ENCODE results near the gene CACNA1D.

CACNA1D gene

DNA sequence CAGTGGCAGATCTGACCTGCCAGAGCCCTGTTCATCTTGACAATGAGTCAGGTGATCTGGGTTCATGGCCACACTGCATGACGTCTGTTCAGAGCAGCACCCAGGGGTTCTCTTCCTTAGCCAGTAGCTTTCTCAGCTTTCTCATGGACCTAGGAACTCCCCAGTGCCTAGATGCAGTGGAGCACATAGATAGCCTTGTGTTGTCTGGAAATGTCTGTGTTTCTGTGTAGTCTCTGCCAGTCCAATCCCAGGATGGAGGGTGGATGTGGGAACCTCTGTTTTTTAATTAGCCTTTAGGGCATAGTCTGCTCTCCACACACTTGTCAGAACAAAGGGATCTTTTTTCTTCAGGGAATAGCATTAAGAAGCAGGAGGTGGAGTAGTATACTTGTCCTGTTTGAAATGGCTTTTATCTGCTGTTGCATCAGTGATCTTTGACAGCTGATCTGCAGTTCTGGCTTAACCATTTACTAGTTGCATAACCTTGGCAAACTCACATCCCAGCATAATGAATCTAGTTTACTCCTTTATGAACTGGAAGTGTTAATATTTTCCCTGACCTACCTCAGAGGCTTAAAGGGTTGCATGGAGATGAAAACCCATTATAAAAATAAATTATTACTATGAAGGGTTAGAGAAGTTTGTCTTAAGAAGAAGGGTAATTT is 16.1 kb upstream of the CACNA1D start:
- TF ChIP-seq, protein P1, sequence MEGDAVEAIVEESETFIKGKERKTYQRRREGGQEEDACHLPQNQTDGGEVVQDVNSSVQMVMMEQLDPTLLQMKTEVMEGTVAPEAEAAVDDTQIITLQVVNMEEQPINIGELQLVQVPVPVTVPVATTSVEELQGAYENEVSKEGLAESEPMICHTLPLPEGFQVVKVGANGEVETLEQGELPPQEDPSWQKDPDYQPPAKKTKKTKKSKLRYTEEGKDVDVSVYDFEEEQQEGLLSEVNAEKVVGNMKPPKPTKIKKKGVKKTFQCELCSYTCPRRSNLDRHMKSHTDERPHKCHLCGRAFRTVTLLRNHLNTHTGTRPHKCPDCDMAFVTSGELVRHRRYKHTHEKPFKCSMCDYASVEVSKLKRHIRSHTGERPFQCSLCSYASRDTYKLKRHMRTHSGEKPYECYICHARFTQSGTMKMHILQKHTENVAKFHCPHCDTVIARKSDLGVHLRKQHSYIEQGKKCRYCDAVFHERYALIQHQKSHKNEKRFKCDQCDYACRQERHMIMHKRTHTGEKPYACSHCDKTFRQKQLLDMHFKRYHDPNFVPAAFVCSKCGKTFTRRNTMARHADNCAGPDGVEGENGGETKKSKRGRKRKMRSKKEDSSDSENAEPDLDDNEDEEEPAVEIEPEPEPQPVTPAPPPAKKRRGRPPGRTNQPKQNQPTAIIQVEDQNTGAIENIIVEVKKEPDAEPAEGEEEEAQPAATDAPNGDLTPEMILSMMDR (IDR thresholded peaks at IDR 0.05; ENCODE audit: control extremely low read depth, extremely low read depth, low read depth, missing control alignments) = no peak
- ChIA-PET CTCF (no interaction called here), POLR2A (no interaction called here)
- DNase-seq (ENCODE audit: extremely low spot score) = no peak

DNA sequence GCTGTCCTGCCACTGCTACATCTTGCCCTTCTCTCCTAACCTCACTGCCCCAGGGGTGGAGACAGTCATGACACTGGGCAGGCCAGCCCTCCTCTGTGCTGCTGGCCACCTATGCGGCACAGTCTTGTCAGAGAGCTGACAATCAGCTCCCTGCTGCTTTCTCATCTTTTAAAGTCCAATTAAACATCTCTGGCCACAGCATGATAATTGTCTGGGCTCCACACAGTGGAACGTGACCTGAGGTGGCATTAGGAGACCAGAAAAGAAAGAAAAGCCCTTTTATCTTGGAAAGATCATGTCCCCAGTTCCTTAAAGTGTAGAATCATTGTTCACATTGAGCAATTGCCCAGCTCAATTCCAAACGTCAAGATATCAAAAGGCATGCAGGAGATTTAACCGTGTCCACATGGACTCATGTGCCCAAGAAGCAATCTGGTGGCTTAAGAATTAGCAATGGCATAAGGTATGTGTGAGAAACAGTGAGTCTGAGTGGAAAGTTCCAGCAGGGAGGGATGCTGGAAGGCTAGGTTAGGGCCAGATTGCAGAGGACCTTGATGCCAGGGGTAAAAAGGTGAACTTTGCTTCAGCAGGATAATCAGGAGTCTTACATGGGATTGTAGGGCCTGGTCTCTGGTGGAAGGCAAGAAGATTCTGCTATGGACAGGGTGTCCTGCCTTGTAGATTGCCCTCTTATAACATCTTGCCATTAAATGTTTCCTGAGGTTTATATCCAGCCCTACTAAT is 15.3 kb upstream of the CACNA1D start:
- DNase-seq (ENCODE audit: extremely low spot score) = no peak
- POLR2A ChIA-PET = no interaction called here
- CTCF ChIA-PET = no interaction called here
- TF ChIP-seq, protein P1 (IDR thresholded peaks at IDR 0.05; ENCODE audit: control extremely low read depth, extremely low read depth, low read depth, missing control alignments) = no peak

DNA sequence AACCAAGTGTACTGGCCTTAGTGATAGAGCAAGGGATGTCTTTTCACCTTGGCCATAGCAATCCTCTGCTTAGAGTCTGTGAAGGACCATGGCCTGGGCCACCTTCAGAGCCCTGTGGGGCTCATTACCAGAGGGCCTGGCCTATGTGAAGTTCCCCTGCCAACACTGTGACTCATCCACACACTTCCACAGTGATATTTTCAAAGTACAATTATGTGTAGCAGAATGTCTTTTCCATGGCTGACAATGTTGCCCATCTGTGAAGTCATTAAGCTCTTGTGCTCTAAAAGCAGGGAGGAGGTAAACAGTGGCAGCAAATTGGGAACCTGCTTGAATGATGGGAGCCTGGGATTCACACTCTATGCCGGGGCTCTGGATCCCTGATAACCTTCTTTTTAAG is 12.2 kb upstream of the CACNA1D start:
- POLR2A ChIA-PET = no interaction called here

DNA sequence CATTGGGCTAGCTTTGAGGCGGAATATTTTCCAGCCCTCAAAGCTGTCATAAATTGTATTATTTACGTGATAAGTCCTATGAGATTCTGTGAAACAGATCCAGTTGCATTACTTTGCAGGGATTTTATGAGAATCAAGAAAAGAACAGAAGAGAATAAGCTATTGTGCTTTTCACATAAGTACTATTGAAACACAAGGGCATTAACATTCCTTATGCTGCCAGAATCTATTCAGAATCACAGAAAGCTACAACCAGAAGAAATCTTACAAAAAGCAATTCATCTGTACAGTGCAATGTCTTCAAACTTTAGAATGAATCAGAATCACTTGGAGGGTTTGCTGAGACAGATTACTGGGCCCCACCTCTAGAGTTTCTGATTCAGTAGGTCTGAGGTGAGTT is 10.6 kb upstream of the CACNA1D start:
- DNase-seq (ENCODE audit: extremely low spot score) = no peak
- POLR2A ChIA-PET = no interaction called here
- TF ChIP-seq, protein P1 (IDR thresholded peaks at IDR 0.05; ENCODE audit: control extremely low read depth, extremely low read depth, low read depth, missing control alignments) = no peak
- CTCF ChIA-PET = interaction anchor here (0.7 to 1.4 kb wide), 2 partner anchors 42 to 579 kb away, joined by 3 read pairs; no protein-coding TSS in a partner anchor

More for the DNA sequence above, 12.2 kb upstream of the CACNA1D start:
- TF ChIP-seq, protein P1 (IDR thresholded peaks at IDR 0.05; ENCODE audit: control extremely low read depth, extremely low read depth, low read depth, missing control alignments) = no peak
- CTCF ChIA-PET = interaction anchor here (0.6 kb wide), 1 partner anchor 10 kb away, joined by 3 read pairs; no protein-coding TSS in a partner anchor
- DNase-seq (ENCODE audit: extremely low spot score) = no peak

DNA sequence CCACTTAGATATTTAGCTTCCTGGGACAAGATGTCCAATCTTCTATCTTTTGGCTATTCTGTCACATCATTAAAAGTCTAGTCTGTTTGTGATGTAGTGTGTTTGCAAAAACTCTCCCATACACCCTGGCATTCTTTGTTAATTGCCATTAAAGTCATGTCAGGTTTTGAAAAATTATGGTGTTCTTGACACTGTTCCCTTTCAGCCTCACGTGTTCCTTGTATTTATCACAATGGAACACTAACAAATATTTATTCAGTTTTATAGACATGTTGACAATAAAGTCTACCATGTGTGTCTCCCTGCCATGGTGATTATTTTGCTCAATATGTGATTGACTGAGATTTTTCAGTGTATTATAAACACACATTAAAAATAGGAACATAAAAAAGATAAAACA is 9.4 kb upstream of the CACNA1D start:
- ChIA-PET CTCF (interaction anchor here (1.4 kb wide), 1 partner anchor 40 kb away, joined by 3 read pairs; no protein-coding TSS in a partner anchor), POLR2A (no interaction called here)

DNA sequence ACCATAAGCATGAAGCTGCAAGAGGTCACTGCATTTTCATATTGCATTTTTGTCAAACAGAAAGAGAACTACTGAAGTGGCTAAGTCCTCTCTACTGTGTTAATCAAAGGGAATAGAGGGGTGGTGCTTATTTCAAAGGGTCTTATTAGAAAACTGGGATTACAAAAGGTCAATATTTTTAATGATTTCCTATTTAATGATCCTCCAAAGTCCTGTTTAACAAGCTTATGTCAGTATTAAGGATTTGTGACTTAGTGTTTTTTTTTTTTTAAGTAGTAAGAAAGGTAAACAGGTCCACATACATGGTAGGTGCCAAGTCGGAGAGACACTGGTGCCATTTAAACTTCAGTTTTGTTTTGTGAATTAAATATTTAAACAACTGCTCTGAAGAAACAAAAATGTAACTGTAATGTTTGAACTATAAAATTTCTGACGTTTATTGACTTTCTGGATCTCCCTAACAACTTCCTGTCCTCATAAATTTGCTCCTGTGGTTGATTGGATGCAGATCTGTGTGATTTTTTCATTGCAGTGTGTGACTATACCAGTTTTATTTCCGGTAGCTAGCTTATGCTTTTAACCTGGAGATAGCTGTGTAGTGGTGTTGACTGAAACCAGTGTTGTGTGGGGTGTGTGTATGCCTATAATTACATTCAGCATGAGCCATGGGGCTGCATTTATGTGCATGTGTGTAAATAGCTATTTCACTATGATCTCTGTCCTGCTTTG is 8.6 kb upstream of the CACNA1D start:
- ChIA-PET CTCF (no interaction called here), POLR2A (no interaction called here)
- DNase-seq (ENCODE audit: extremely low spot score) = no peak
- TF ChIP-seq, protein P1 (IDR thresholded peaks at IDR 0.05; ENCODE audit: control extremely low read depth, extremely low read depth, low read depth, missing control alignments) = no peak

More for the DNA sequence above, 9.4 kb upstream of the CACNA1D start:
- DNase-seq (ENCODE audit: extremely low spot score) = no peak
- TF ChIP-seq, protein P1 (IDR thresholded peaks at IDR 0.05; ENCODE audit: control extremely low read depth, extremely low read depth, low read depth, missing control alignments) = no peak

Data from GM10248 (cell line).